Ureter (tissue), 1 donor: ENCODE measurements around the gene BANF2. TPM values are rescaled to one million over a fixed set of nuclear protein-coding genes. Genes with fewer than 3 reads are reported as not detected.
A peak's percentile ranks its signal among the peaks of the same experiment; 100 is the strongest.

Experiments
- DNase-seq: peaks from one replicate; pipeline ENCODE4 v3.0.0-alpha.2; 2020; ENCODE audit warnings: low spot score
- total RNA-seq: library from RNA; stranded (reverse); gene quantifications from one replicate; pipeline ENCODE4 v1.2.4, GENCODE V29; 2023
- donor health status: DM: yes; HTN: yes; CAD: no.

BANF2 gene
- total RNA-seq, 1 donor from 2014 or later: not detected

GRCh38 chr20:17710379-17711266, 10.9 kb downstream of the BANF2 start:
- DNase-seq: peak; percentile 49

GRCh38 chr20:17711267-17711627, 11.5 kb downstream of the BANF2 start:
- DNase-seq: no peak

GRCh38 chr20:17712201-17712600, 12.4 kb downstream of the BANF2 start:
- no peak for DNase-seq

GRCh38 chr20:17712708-17713107, 12.9 kb downstream of the BANF2 start:
- no peak for DNase-seq

GRCh38 chr20:17714597-17714996, 14.8 kb downstream of the BANF2 start:
- DNase-seq: no peak

GRCh38 chr20:17715075-17715474, 15.3 kb downstream of the BANF2 start:
- DNase-seq: no peak

GRCh38 chr20:17716331-17716730, 16.6 kb downstream of the BANF2 start:
- DNase-seq: no peak

GRCh38 chr20:17720755-17721154, 21.0 kb downstream of the BANF2 start:
- no peak for DNase-seq

GRCh38 chr20:17721802-17722486, 22.2 kb downstream of the BANF2 start:
- DNase-seq: no peak

GRCh38 chr20:17722493-17723300, 22.9 kb downstream of the BANF2 start:
- DNase-seq: no peak

GRCh38 chr20:17723301-17723691, 23.5 kb downstream of the BANF2 start:
- DNase-seq: no peak

- DNase-seq: no peak
These were observed 25.5 kb downstream of the BANF2 start for GRCh38 chr20:17725094-17725835.

- DNase-seq: no peak
These were observed 27.1 kb downstream of the BANF2 start for GRCh38 chr20:17726902-17727301.

GRCh38 chr20:17727351-17727750, 27.6 kb downstream of the BANF2 start:
- no peak for DNase-seq

GRCh38 chr20:17728074-17728473, 28.3 kb downstream of the BANF2 start:
- no peak for DNase-seq

GRCh38 chr20:17730071-17730470, 30.3 kb downstream of the BANF2 start:
- DNase-seq: no peak

GRCh38 chr20:17731233-17731632, 31.5 kb downstream of the BANF2 start:
- no peak for DNase-seq

- no peak for DNase-seq
These were observed 33.2 kb downstream of the BANF2 start for GRCh38 chr20:17732907-17733521.

- DNase-seq: no peak
These were observed 34.1 kb downstream of the BANF2 start for GRCh38 chr20:17733767-17734304.

GRCh38 chr20:17734374-17734773, 34.6 kb downstream of the BANF2 start:
- no peak for DNase-seq
